HEK293T (cell line): ENCODE data around the gene PCYT2.

Experiments used
- CTCF ChIA-PET: fragments of 350-600 bp; formaldehyde crosslinking; extraction: SDS; loops from one replicate; lab custom pipeline; 2021; ENCODE audit warnings: antibody characterized with exemption, inconsistent platforms; lab: Yijun Ruan, JAX
- POLR2A ChIA-PET: fragments of 350-600 bp; formaldehyde crosslinking; extraction: SDS; loops from one replicate; lab custom pipeline; 2020; ENCODE audit warnings: antibody characterized with exemption, inconsistent platforms; lab: Yijun Ruan, JAX
- DNase-seq: peaks from one replicate; pipeline ENCODE4 v3.0.0; 2012; ENCODE audit warnings: mixed read lengths; ENCODE audit errors: extremely low spot score
- ARNT ChIP-seq: fragments of 450-650 bp; IDR thresholded peaks from 2 replicates; pipeline ENCODE4 v1.6.1; 2017; ENCODE audit warnings: mild to moderate bottlenecking
- BHLHE40 ChIP-seq: fragments of 450-650 bp; IDR thresholded peaks from 2 replicates; pipeline ENCODE4 v1.6.1; 2016; ENCODE audit warnings: mild to moderate bottlenecking, moderate library complexity, borderline replicate concordance
- CTBP1 ChIP-seq: fragments of 450-650 bp; IDR thresholded peaks from 2 replicates; pipeline ENCODE4 v1.6.1; 2016; ENCODE audit warnings: borderline replicate concordance
- ELF4 ChIP-seq: fragments of 450-650 bp; IDR thresholded peaks from 2 replicates; pipeline ENCODE4 v1.6.1; 2017; ENCODE audit warnings: antibody characterized with exemption
- FOXA1 ChIP-seq: fragments of 450-650 bp; IDR thresholded peaks from 2 replicates; pipeline ENCODE4 v1.6.1; 2016; ENCODE audit warnings: mild to moderate bottlenecking
- FOXK2 ChIP-seq: fragments of 450-650 bp; IDR thresholded peaks from 2 replicates; pipeline ENCODE4 v1.6.1; 2016; ENCODE audit warnings: mild to moderate bottlenecking
- FOXM1 ChIP-seq: fragments of 450-650 bp; IDR thresholded peaks from 2 replicates; pipeline ENCODE4 v1.6.1; 2017; ENCODE audit warnings: mild to moderate bottlenecking, borderline replicate concordance
- HDGF ChIP-seq: fragments of 450-650 bp; IDR thresholded peaks from 2 replicates; pipeline ENCODE4 v1.6.1; 2017; ENCODE audit warnings: antibody characterized with exemption, borderline replicate concordance
- L3MBTL2 ChIP-seq: fragments of 450-650 bp; conservative IDR thresholded peaks from 2 replicates; pipeline ENCODE4 v1.6.1; 2016; ENCODE audit warnings: mild to moderate bottlenecking
- LEF1 ChIP-seq: fragments of 450-650 bp; IDR thresholded peaks from 2 replicates; pipeline ENCODE4 v1.6.1; 2017; ENCODE audit warnings: mild to moderate bottlenecking, borderline replicate concordance
- NFRKB ChIP-seq: fragments of 450-650 bp; IDR thresholded peaks from 2 replicates; pipeline ENCODE4 v1.6.1; 2016; ENCODE audit warnings: mild to moderate bottlenecking, moderate library complexity
- PKNOX1 ChIP-seq: fragments of 450-650 bp; IDR thresholded peaks from 2 replicates; pipeline ENCODE4 v1.6.1; 2016
- SP1 ChIP-seq: fragments of 450-650 bp; IDR thresholded peaks from 2 replicates; pipeline ENCODE4 v1.6.1; 2017
- SUZ12 ChIP-seq: fragments of 450-650 bp; IDR thresholded peaks from 2 replicates; pipeline ENCODE4 v1.6.1; 2016; ENCODE audit warnings: mild to moderate bottlenecking
- TARDBP ChIP-seq: fragments of 450-650 bp; IDR thresholded peaks from 2 replicates; pipeline ENCODE4 v1.6.1; 2016
- ZNF384 ChIP-seq: fragments of 450-650 bp; IDR thresholded peaks from 2 replicates; pipeline ENCODE4 v1.6.1; 2016

The PCYT2 gene

GRCh38 chr17:81930142-81931125, 19.2 kb upstream of the PCYT2 start:
- ChIA-PET POLR2A (interaction anchor here (1.1 to 5.2 kb wide), 4 partner anchors 7 to 60 kb away, joined by 4 to 26 read pairs (median 9); partner anchors contain the start of gene ARHGDIA), CTCF (interaction anchor here (0.5 kb wide), 1 partner anchor 100 kb away, joined by 5 read pairs; no protein-coding TSS in a partner anchor)
- TF ChIP-seq SP1, result no peak
- no peak for TF ChIP-seq HDGF
- no peak for TF ChIP-seq NFRKB
- DNase-seq, result no peak

- no peak for TF ChIP-seq TARDBP
- no peak for TF ChIP-seq PKNOX1
- no peak for TF ChIP-seq ZNF384
- no peak for TF ChIP-seq FOXK2
- TF ChIP-seq SP1, result no peak
- no peak for TF ChIP-seq BHLHE40
- no peak for TF ChIP-seq CTBP1
- no peak for TF ChIP-seq LEF1
- no peak for TF ChIP-seq ARNT
- no peak for TF ChIP-seq FOXA1
- no peak for TF ChIP-seq HDGF
- TF ChIP-seq SUZ12, result no peak
- no peak for TF ChIP-seq ELF4
- TF ChIP-seq FOXM1, result no peak
- no peak for TF ChIP-seq NFRKB
- TF ChIP-seq L3MBTL2, result no peak
- POLR2A ChIA-PET, result interaction anchor here (0.6 to 5.2 kb wide), 4 partner anchors 8 to 60 kb away, joined by 3 to 26 read pairs (median 6); partner anchors contain the start of gene ARHGDIA
- CTCF ChIA-PET, result interaction anchor here (1.8 kb wide), 1 partner anchor 30 kb away, joined by 6 read pairs; no protein-coding TSS in a partner anchor
- DNase-seq, result no peak
Measured at GRCh38 chr17:81929253-81930141, 18.3 kb upstream of the PCYT2 start.

GRCh38 chr17:81928544-81929252, 17.5 kb upstream of the PCYT2 start:
- ChIA-PET CTCF (interaction anchor here (0.7 to 1.8 kb wide), 3 partner anchors 8 to 364 kb away, joined by 3 to 6 read pairs (median 4); partner anchors contain the start of gene PYCR1), POLR2A (interaction anchor here (0.6 to 5.2 kb wide), 9 partner anchors 8 to 95 kb away, joined by 3 to 37 read pairs (median 4); partner anchors contain the start of genes ARHGDIA, MCRIP1, NOTUM and PYCR1)
- no peak for DNase-seq
- TF ChIP-seq BHLHE40 (no peak), ARNT (no peak), L3MBTL2 (0 out of 2 replicates have a peak, but pooled peaks have one; percentile 6), ZNF384 (no peak), ELF4 (no peak), FOXM1 (no peak), NFRKB (no peak), FOXA1 (no peak), SP1 (no peak), LEF1 (no peak), CTBP1 (no peak), HDGF (0 out of 2 replicates have a peak, but pooled peaks have one; percentile 13), SUZ12 (no peak), TARDBP (no peak), PKNOX1 (no peak), FOXK2 (no peak)

- TF ChIP-seq LEF1, result peak; percentile 41; the same call in 1 of the 2 replicates
- no peak for TF ChIP-seq ZNF384
- peak; percentile 42; the same call in 1 of the 2 replicates for TF ChIP-seq L3MBTL2
- peak; percentile 98 for DNase-seq
- ChIA-PET POLR2A (interaction anchor here (0.6 to 5.2 kb wide), 9 partner anchors 9 to 94 kb away, joined by 3 to 37 read pairs (median 8); partner anchors contain the start of genes ANAPC11, ARHGDIA, MCRIP1 and NOTUM), CTCF (interaction anchor here (0.7 to 1.8 kb wide), 4 partner anchors 9 to 365 kb away, joined by 3 to 6 read pairs (median 4); partner anchors contain the start of gene PYCR1)
Measured at GRCh38 chr17:81927653-81928543, 16.7 kb upstream of the PCYT2 start, which contains the start of gene MAFG. Gene MAFG, minus strand, starts transcription at chr17:81927735. Its CDS starts 4,550 bp downstream, at chr17:81923185.
